ENCODE results near the gene USF2.

The USF2 gene

GRCh38 chr19:35279985-35280821 is 11.4 kb downstream of the USF2 start:
- Histone ChIP-seq H2BK5ac (ENCODE audit: low read depth, low read length, poor library complexity, severe bottlenecking) (no peak overlapping the region), H3K79me1 (replicated peaks; ENCODE audit: low read length, poor library complexity, severe bottlenecking) (peaks cover 15% of the 10 kb centered on the region), H4K8ac (ENCODE audit: low read length) (no peak overlapping the region), H3K4ac (ENCODE audit: low read depth in 1 of 2, low read length in 2 of 2) (no peak overlapping the region), H3K9ac (ENCODE audit: low read length) (no peak overlapping the region), H3K23ac (ENCODE audit: low read length in 2 of 2) (no peak overlapping the region), H2BK120ac (ENCODE audit: low read depth, low read length) (no peak overlapping the region), H3K36me3 (ENCODE audit: control insufficient read depth in 1 of 2, insufficient read depth in 2 of 2, low read depth in 1 of 2, low read length in 2 of 2) (peaks cover 29 to 41% of the 10 kb centered on the region in 2 experiments), H3K4me1 (ENCODE audit: control insufficient read depth, insufficient read depth, low read depth, low read length) (peaks cover 2% of the 10 kb centered on the region), H3K9me3 (ENCODE audit: control insufficient read depth, low read length) (no peaks in the 10 kb centered on the region), H3K27ac (ENCODE audit: low read length, poor library complexity, severe bottlenecking) (no peak overlapping the region), H2AK5ac (ENCODE audit: low read length, severe bottlenecking) (no peak overlapping the region), H3K27me3 (ENCODE audit: control insufficient read depth in 1 of 2, insufficient read depth in 1 of 2, low read length in 2 of 2) (peaks cover 21 to 31% of the 10 kb centered on the region in 2 experiments), H2BK15ac (ENCODE audit: low read depth, poor library complexity, severe bottlenecking) (no peak overlapping the region), H3K14ac (ENCODE audit: low read length in 2 of 2) (no peak overlapping the region), H4K91ac (ENCODE audit: low read length) (peak overlapping the region; percentile 36), H2BK12ac (ENCODE audit: low read length in 2 of 2) (no peak overlapping the region), H3K18ac (ENCODE audit: low read depth in 1 of 2, low read length in 2 of 2) (no peak overlapping the region), H3K4me2 (ENCODE audit: low read length, poor library complexity, severe bottlenecking) (no peak overlapping the region), H2AFZ (ENCODE audit: low read depth, low read length) (no peak overlapping the region), H3K4me3 (ENCODE audit: insufficient read depth in 1 of 2, low read depth in 1 of 2, low read length in 2 of 2) (no peak overlapping the region)
- WGBS, result 84% methylated on average over 12 of the region's 12 CpGs
- no peak for DNase-seq

- peaks cover 15% of the 10 kb centered on the region for H3K79me1 ChIP-seq (replicated peaks; ENCODE audit: low read length, poor library complexity, severe bottlenecking)
- no peak overlapping the region for H3K23ac ChIP-seq (ENCODE audit: low read length in 2 of 2)
- H3K27ac ChIP-seq (ENCODE audit: low read length, poor library complexity, severe bottlenecking), result no peak overlapping the region
- no peak for DNase-seq
- no peak overlapping the region for H4K91ac ChIP-seq (ENCODE audit: low read length)
- H2BK15ac ChIP-seq (ENCODE audit: low read depth, poor library complexity, severe bottlenecking), result no peak overlapping the region
- no peak overlapping the region for H3K4me3 ChIP-seq (ENCODE audit: insufficient read depth in 1 of 2, low read depth in 1 of 2, low read length in 2 of 2)
- H2BK5ac ChIP-seq (ENCODE audit: low read depth, low read length, poor library complexity, severe bottlenecking), result no peak overlapping the region
- H2BK12ac ChIP-seq (ENCODE audit: low read length in 2 of 2), result no peak overlapping the region
- H3K27me3 ChIP-seq (ENCODE audit: control insufficient read depth in 1 of 2, insufficient read depth in 1 of 2, low read length in 2 of 2), result peaks cover 22 to 31% of the 10 kb centered on the region in 2 experiments
- 84% methylated on average over 2 of the region's 4 CpGs for WGBS
- no peak overlapping the region for H3K4ac ChIP-seq (ENCODE audit: low read depth in 1 of 2, low read length in 2 of 2)
- H3K4me2 ChIP-seq (ENCODE audit: low read length, poor library complexity, severe bottlenecking), result no peak overlapping the region
- H3K18ac ChIP-seq (ENCODE audit: low read depth in 1 of 2, low read length in 2 of 2), result no peak overlapping the region
- H2AK5ac ChIP-seq (ENCODE audit: low read length, severe bottlenecking), result no peak overlapping the region
- no peak overlapping the region for H3K9ac ChIP-seq (ENCODE audit: low read length)
- H3K36me3 ChIP-seq (ENCODE audit: control insufficient read depth in 1 of 2, insufficient read depth in 2 of 2, low read depth in 1 of 2, low read length in 2 of 2), result peaks cover 21 to 39% of the 10 kb centered on the region in 2 experiments
- H3K14ac ChIP-seq (ENCODE audit: low read length in 2 of 2), result no peak overlapping the region
- H4K8ac ChIP-seq (ENCODE audit: low read length), result no peak overlapping the region
- no peaks in the 10 kb centered on the region for H3K9me3 ChIP-seq (ENCODE audit: control insufficient read depth, low read length)
- no peak overlapping the region for H2BK120ac ChIP-seq (ENCODE audit: low read depth, low read length)
- H3K4me1 ChIP-seq (ENCODE audit: control insufficient read depth, insufficient read depth, low read depth, low read length), result peaks cover 2% of the 10 kb centered on the region
- H2AFZ ChIP-seq (ENCODE audit: low read depth, low read length), result no peak overlapping the region
These were observed 12.5 kb downstream of the USF2 start for GRCh38 chr19:35281303-35281702.

- no peak for DNase-seq
- no peak overlapping the region for H2BK12ac ChIP-seq (ENCODE audit: low read length in 2 of 2)
- H2BK5ac ChIP-seq (ENCODE audit: low read depth, low read length, poor library complexity, severe bottlenecking), result no peak overlapping the region
- no peak overlapping the region for H3K9ac ChIP-seq (ENCODE audit: low read length)
- no peaks in the 10 kb centered on the region for H3K9me3 ChIP-seq (ENCODE audit: control insufficient read depth, low read length)
- H3K14ac ChIP-seq (ENCODE audit: low read length in 2 of 2), result peak overlapping the region in 1 of 2 experiments; percentile 56
- no peak overlapping the region for H3K4me2 ChIP-seq (ENCODE audit: low read length, poor library complexity, severe bottlenecking)
- no peak overlapping the region for H3K18ac ChIP-seq (ENCODE audit: low read depth in 1 of 2, low read length in 2 of 2)
- 69% methylated on average over 17 of the region's 17 CpGs for whole genome bisulfite sequencing
- peaks cover 26 to 40% of the 10 kb centered on the region in 2 experiments for H3K27me3 ChIP-seq (ENCODE audit: control insufficient read depth in 1 of 2, insufficient read depth in 1 of 2, low read length in 2 of 2)
- no peak overlapping the region for H3K4ac ChIP-seq (ENCODE audit: low read depth in 1 of 2, low read length in 2 of 2)
- H2BK120ac ChIP-seq (ENCODE audit: low read depth, low read length), result no peak overlapping the region
- no peak overlapping the region for H3K27ac ChIP-seq (ENCODE audit: low read length, poor library complexity, severe bottlenecking)
- H3K4me3 ChIP-seq (ENCODE audit: insufficient read depth in 1 of 2, low read depth in 1 of 2, low read length in 2 of 2), result no peak overlapping the region
- peak overlapping the region in 1 of 2 experiments; percentile 37 for H3K23ac ChIP-seq (ENCODE audit: low read length in 2 of 2)
- no peak overlapping the region for H2AFZ ChIP-seq (ENCODE audit: low read depth, low read length)
- H2BK15ac ChIP-seq (ENCODE audit: low read depth, poor library complexity, severe bottlenecking), result no peak overlapping the region
- H4K91ac ChIP-seq (ENCODE audit: low read length), result no peak overlapping the region
- peaks cover 2% of the 10 kb centered on the region for H3K4me1 ChIP-seq (ENCODE audit: control insufficient read depth, insufficient read depth, low read depth, low read length)
- peaks cover 0 to 9% of the 10 kb centered on the region in 2 experiments for H3K36me3 ChIP-seq (ENCODE audit: control insufficient read depth in 1 of 2, insufficient read depth in 2 of 2, low read depth in 1 of 2, low read length in 2 of 2)
- no peak overlapping the region for H4K8ac ChIP-seq (ENCODE audit: low read length)
- no peak overlapping the region for H2AK5ac ChIP-seq (ENCODE audit: low read length, severe bottlenecking)
- H3K79me1 ChIP-seq (replicated peaks; ENCODE audit: low read length, poor library complexity, severe bottlenecking), result no peaks in the 10 kb centered on the region
These were observed 15.7 kb downstream of the USF2 start for GRCh38 chr19:35284153-35285094.

GRCh38 chr19:35285095-35285449 is 16.3 kb downstream of the USF2 start:
- no peak overlapping the region for H3K14ac ChIP-seq (ENCODE audit: low read length in 2 of 2)
- no peaks in the 10 kb centered on the region for H3K9me3 ChIP-seq (ENCODE audit: control insufficient read depth, low read length)
- no peak overlapping the region for H3K9ac ChIP-seq (ENCODE audit: low read length)
- H3K4me2 ChIP-seq (ENCODE audit: low read length, poor library complexity, severe bottlenecking), result no peak overlapping the region
- no peaks in the 10 kb centered on the region for H3K79me1 ChIP-seq (replicated peaks; ENCODE audit: low read length, poor library complexity, severe bottlenecking)
- no peak overlapping the region for H2AK5ac ChIP-seq (ENCODE audit: low read length, severe bottlenecking)
- H3K27ac ChIP-seq (ENCODE audit: low read length, poor library complexity, severe bottlenecking), result no peak overlapping the region
- no peak overlapping the region for H4K8ac ChIP-seq (ENCODE audit: low read length)
- H4K91ac ChIP-seq (ENCODE audit: low read length), result no peak overlapping the region
- H3K4me1 ChIP-seq (ENCODE audit: control insufficient read depth, insufficient read depth, low read depth, low read length), result peaks cover 1% of the 10 kb centered on the region
- WGBS, result 50% methylated on average over 1 of the region's 1 CpG
- H3K36me3 ChIP-seq (ENCODE audit: control insufficient read depth in 1 of 2, insufficient read depth in 2 of 2, low read depth in 1 of 2, low read length in 2 of 2), result peaks cover 0 to 2% of the 10 kb centered on the region in 2 experiments
- H2BK120ac ChIP-seq (ENCODE audit: low read depth, low read length), result no peak overlapping the region
- no peak overlapping the region for H3K4ac ChIP-seq (ENCODE audit: low read depth in 1 of 2, low read length in 2 of 2)
- no peak overlapping the region for H3K23ac ChIP-seq (ENCODE audit: low read length in 2 of 2)
- no peak overlapping the region for H2AFZ ChIP-seq (ENCODE audit: low read depth, low read length)
- no peak overlapping the region for H2BK5ac ChIP-seq (ENCODE audit: low read depth, low read length, poor library complexity, severe bottlenecking)
- DNase-seq, result no peak
- no peak overlapping the region for H3K4me3 ChIP-seq (ENCODE audit: insufficient read depth in 1 of 2, low read depth in 1 of 2, low read length in 2 of 2)
- H3K18ac ChIP-seq (ENCODE audit: low read depth in 1 of 2, low read length in 2 of 2), result no peak overlapping the region
- no peak overlapping the region for H2BK12ac ChIP-seq (ENCODE audit: low read length in 2 of 2)
- H2BK15ac ChIP-seq (ENCODE audit: low read depth, poor library complexity, severe bottlenecking), result no peak overlapping the region
- peaks cover 26 to 40% of the 10 kb centered on the region in 2 experiments for H3K27me3 ChIP-seq (ENCODE audit: control insufficient read depth in 1 of 2, insufficient read depth in 1 of 2, low read length in 2 of 2)
